ENCODE measurements around the gene UBE2I. TPM values are rescaled to one million over a fixed set of nuclear protein-coding genes. Genes with fewer than 3 reads are reported as not detected.

Gene UBE2I
- total RNA-seq, 1 experiment from 2014 or later = 361 TPM

DNA sequence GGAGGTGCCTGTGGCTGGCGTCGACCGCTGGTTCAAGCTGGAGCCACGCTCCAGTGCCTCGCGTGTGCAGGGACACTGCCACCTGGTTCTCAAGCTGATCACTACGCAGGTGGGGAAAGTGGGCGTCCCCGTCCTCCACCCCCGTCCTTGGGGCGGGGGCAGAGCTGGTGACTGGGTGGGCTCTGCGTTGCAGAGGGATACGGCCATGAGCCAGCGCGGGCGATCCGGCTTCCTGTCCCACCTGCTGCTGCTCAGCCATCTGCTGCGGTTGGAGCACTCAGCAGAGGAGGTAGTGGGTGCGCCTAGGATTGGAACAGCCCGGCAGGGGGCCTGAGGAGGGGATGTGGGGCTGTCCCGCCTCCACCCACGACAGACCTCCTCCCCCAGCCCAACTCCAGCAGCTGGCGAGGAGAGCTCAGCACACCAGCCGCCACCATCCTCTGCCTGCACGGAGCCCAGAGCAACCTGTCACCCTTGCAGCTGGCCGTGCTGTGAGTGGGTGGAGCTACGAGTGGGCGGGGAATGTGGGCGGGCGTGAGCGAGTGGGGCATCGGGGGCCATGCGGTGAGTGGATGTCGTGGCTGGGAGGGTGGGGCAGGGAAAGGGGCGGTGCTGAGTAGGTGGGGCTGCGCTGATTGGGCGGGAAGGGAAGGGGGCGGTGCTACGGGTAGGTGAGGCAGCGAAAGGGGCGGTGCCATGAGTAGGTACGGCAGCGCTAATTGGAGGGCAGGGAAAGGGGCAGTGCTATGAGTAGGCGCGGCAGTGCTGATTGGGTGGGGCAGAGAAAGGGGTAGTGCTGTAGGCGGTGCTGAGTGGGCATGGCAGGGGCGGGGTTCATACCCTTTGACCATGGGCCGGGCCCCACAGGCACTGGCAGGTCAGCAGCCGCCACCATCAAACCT is 33.3 kb downstream of the UBE2I start:
- CTCF ChIA-PET = interaction anchor here (0.6 kb wide), 2 partner anchors 186 to 357 kb away, joined by 4 to 6 read pairs; no protein-coding TSS in a partner anchor
- POLR2A ChIA-PET (ENCODE audit: low non-redundant PET) = interaction anchor here (0.6 kb wide), 2 partner anchors 22 to 681 kb away, joined by 3 to 6 read pairs; no protein-coding TSS in a partner anchor
- no TSS peak for BruUV-seq (replicated peaks)
- intact Hi-C loops (cut with micrococcal nuclease; ENCODE audit: unreplicated experiment) = no loop called here
- peak overlapping the region; percentile 43 for H3K4me3 ChIP-seq (ENCODE audit: low read depth, low read length, poor library complexity, severe bottlenecking)
- no peaks in the 10 kb centered on the region for H3K9me3 ChIP-seq (ENCODE audit: low read depth, low read length, poor library complexity, severe bottlenecking)
- no peak overlapping the region for H3K27ac ChIP-seq (ENCODE audit: low read depth, low read length, poor library complexity, severe bottlenecking)
- TF ChIP-seq EZH2 (IDR thresholded peaks at IDR 0.05; ENCODE audit: borderline replicate concordance, low read depth, low read length, poor library complexity, severe bottlenecking) = no peak
- TF ChIP-seq, protein P1, sequence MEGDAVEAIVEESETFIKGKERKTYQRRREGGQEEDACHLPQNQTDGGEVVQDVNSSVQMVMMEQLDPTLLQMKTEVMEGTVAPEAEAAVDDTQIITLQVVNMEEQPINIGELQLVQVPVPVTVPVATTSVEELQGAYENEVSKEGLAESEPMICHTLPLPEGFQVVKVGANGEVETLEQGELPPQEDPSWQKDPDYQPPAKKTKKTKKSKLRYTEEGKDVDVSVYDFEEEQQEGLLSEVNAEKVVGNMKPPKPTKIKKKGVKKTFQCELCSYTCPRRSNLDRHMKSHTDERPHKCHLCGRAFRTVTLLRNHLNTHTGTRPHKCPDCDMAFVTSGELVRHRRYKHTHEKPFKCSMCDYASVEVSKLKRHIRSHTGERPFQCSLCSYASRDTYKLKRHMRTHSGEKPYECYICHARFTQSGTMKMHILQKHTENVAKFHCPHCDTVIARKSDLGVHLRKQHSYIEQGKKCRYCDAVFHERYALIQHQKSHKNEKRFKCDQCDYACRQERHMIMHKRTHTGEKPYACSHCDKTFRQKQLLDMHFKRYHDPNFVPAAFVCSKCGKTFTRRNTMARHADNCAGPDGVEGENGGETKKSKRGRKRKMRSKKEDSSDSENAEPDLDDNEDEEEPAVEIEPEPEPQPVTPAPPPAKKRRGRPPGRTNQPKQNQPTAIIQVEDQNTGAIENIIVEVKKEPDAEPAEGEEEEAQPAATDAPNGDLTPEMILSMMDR (conservative IDR thresholded peaks at IDR 0.05; ENCODE audit: low read depth, low read length) = no peak
- no peaks in the 10 kb centered on the region for H3K27me3 ChIP-seq (replicated peaks; ENCODE audit: insufficient read depth, low read depth, low read length, poor library complexity)
- DNase-seq (ENCODE audit: low spot score) = peak; percentile 98
- peaks cover 7% of the 10 kb centered on the region for H3K4me1 ChIP-seq (ENCODE audit: insufficient read depth, low read length, poor library complexity, severe bottlenecking)
- no peaks in the 10 kb centered on the region for H3K36me3 ChIP-seq (ENCODE audit: insufficient read depth, low read length, poor library complexity, severe bottlenecking)

DNA sequence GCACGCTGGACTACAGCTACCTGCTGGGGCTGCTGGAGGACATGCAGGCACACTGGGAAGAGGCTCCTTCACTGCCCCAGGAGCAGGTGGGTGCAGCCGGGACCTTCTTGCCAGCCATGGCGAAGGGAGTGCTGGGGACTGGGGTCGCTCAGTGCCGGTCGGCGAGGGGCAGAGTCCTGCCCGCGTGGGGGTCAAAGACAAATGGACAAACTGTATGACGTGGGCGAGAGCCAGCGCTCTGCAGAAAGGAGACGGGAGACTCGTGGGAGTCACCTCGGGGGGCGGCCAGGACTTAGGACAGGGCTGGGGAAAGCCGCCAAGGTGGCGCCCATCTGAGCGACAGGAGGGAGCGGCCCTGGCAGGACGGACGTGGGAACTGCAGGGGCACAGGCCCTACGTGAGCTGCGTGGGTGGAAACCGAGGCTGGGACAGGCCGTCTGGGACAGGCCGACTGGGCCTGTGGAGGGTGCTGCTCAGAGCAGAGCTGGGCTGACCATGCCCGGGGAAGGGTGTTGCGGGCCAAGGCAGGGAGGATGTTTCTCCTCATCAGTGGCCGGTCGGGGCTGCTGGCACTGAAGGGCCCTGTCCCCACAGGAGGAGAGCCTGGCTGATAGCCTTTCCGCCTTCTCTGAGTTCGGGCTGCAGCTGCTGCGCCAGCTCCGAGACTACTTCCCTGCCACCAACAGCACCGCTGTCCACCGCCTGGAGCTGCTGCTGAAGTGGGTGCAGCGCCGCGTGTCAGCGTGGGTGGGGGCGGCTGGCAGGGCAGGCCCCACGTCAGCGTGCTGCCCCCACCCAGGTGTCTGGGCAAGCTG is 34.2 kb downstream of the UBE2I start:
- DNase-seq (ENCODE audit: low spot score) = no peak
- POLR2A ChIA-PET (ENCODE audit: low non-redundant PET) = no interaction called here
- Histone ChIP-seq H3K4me1 (ENCODE audit: insufficient read depth, low read length, poor library complexity, severe bottlenecking) (peaks cover 7% of the 10 kb centered on the region), H3K4me3 (ENCODE audit: low read depth, low read length, poor library complexity, severe bottlenecking) (peak overlapping the region; percentile 43), H3K36me3 (ENCODE audit: insufficient read depth, low read length, poor library complexity, severe bottlenecking) (peaks cover 3% of the 10 kb centered on the region), H3K27me3 (replicated peaks; ENCODE audit: insufficient read depth, low read depth, low read length, poor library complexity) (no peaks in the 10 kb centered on the region), H3K9me3 (ENCODE audit: low read depth, low read length, poor library complexity, severe bottlenecking) (no peaks in the 10 kb centered on the region), H3K27ac (ENCODE audit: low read depth, low read length, poor library complexity, severe bottlenecking) (no peak overlapping the region)
- intact Hi-C loops (cut with micrococcal nuclease; ENCODE audit: unreplicated experiment) = no loop called here
- TF ChIP-seq EZH2 (IDR thresholded peaks at IDR 0.05; ENCODE audit: borderline replicate concordance, low read depth, low read length, poor library complexity, severe bottlenecking) = no peak
- TF ChIP-seq, protein P1 (conservative IDR thresholded peaks at IDR 0.05; ENCODE audit: low read depth, low read length) = no peak
- no TSS peak for BruUV-seq (replicated peaks)
- CTCF ChIA-PET = no interaction called here

DNA sequence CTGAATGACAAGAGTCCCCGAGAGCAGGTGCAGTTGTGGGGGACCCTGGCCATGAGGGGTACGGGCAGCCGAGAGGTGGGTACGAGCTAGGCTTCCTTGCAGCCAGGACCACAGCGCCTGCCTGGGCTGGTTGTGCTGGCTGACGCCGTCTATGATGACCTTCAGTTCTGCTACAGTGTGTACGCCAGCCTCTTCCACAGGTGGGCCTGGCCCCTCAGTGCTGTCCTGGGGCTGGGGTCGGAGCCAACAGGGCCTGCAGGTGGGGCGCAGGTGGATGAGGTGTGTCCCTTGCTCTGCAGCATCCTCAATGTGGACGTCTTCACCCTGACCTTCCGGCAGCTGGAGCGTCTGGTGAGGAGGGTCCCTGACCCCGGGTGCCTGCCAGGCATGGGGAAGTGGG is 35.1 kb downstream of the UBE2I start:
- DNase-seq (ENCODE audit: low spot score) = no peak
- Histone ChIP-seq H3K9me3 (ENCODE audit: low read depth, low read length, poor library complexity, severe bottlenecking) (no peaks in the 10 kb centered on the region), H3K4me3 (ENCODE audit: low read depth, low read length, poor library complexity, severe bottlenecking) (no peak overlapping the region), H3K27ac (ENCODE audit: low read depth, low read length, poor library complexity, severe bottlenecking) (no peak overlapping the region), H3K4me1 (ENCODE audit: insufficient read depth, low read length, poor library complexity, severe bottlenecking) (peaks cover 7% of the 10 kb centered on the region), H3K27me3 (replicated peaks; ENCODE audit: insufficient read depth, low read depth, low read length, poor library complexity) (no peaks in the 10 kb centered on the region), H3K36me3 (ENCODE audit: insufficient read depth, low read length, poor library complexity, severe bottlenecking) (peaks cover 4% of the 10 kb centered on the region)
- POLR2A ChIA-PET (ENCODE audit: low non-redundant PET) = no interaction called here
- TF ChIP-seq, protein P1 (conservative IDR thresholded peaks at IDR 0.05; ENCODE audit: low read depth, low read length) = no peak
- no peak for TF ChIP-seq EZH2 (IDR thresholded peaks at IDR 0.05; ENCODE audit: borderline replicate concordance, low read depth, low read length, poor library complexity, severe bottlenecking)
- BruUV-seq (replicated peaks) = no TSS peak
- intact Hi-C loops (cut with micrococcal nuclease; ENCODE audit: unreplicated experiment) = no loop called here
- CTCF ChIA-PET = no interaction called here

Data from A673 (cell line).